NCI-H2081 treated with DMSO at 0.1 percent for 48 hours (cell line): ENCODE results near the gene FYB1.

Source experiments
- DNase-seq: peaks from one replicate; lab custom pipeline; 2025; lab: John Stamatoyannopoulos, UW

Gene FYB1

GRCh38 chr5:39159811-39160490 is 59.4 kb downstream of the FYB1 start:
- DNase-seq = no peak

GRCh38 chr5:39158786-39159185 is 60.6 kb downstream of the FYB1 start:
- DNase-seq = no peak

GRCh38 chr5:39158127-39158593 is 61.2 kb downstream of the FYB1 start:
- no peak for DNase-seq

GRCh38 chr5:39157701-39158100 is 61.7 kb downstream of the FYB1 start:
- DNase-seq = no peak

- DNase-seq = no peak
Observed at GRCh38 chr5:39156082-39156481, 63.3 kb downstream of the FYB1 start.

- no peak for DNase-seq
Observed at GRCh38 chr5:39151745-39152144, 67.6 kb downstream of the FYB1 start.

- DNase-seq = no peak
Observed at GRCh38 chr5:39149966-39150365, 69.4 kb downstream of the FYB1 start.

- DNase-seq = no peak
Observed at GRCh38 chr5:39148983-39149534, 70.3 kb downstream of the FYB1 start.

- no peak for DNase-seq
Observed at GRCh38 chr5:39146831-39147540, 72.4 kb downstream of the FYB1 start.

GRCh38 chr5:39143151-39143860 is 76.1 kb downstream of the FYB1 start:
- no peak for DNase-seq

- DNase-seq = no peak
Observed at GRCh38 chr5:39140558-39141168, 78.7 kb downstream of the FYB1 start.

- DNase-seq = no peak
Observed at GRCh38 chr5:39138892-39139291, 80.5 kb downstream of the FYB1 start.

- DNase-seq = no peak
Observed at GRCh38 chr5:39137819-39138451, 81.4 kb downstream of the FYB1 start.

GRCh38 chr5:39137391-39137790 is 82.0 kb downstream of the FYB1 start:
- DNase-seq = no peak

GRCh38 chr5:39132792-39133191 is 86.6 kb downstream of the FYB1 start:
- no peak for DNase-seq

GRCh38 chr5:39132128-39132447 is 87.3 kb downstream of the FYB1 start:
- no peak for DNase-seq

- DNase-seq = no peak
Observed at GRCh38 chr5:39131210-39132127, 87.9 kb downstream of the FYB1 start.

- no peak for DNase-seq
Observed at GRCh38 chr5:39130716-39131115, 88.6 kb downstream of the FYB1 start.

- DNase-seq = no peak
Observed at GRCh38 chr5:39121922-39122321, 97.4 kb downstream of the FYB1 start.

GRCh38 chr5:39121315-39121714 is 98.0 kb downstream of the FYB1 start:
- DNase-seq = no peak

GRCh38 chr5:39120052-39120420 is 99.3 kb downstream of the FYB1 start:
- DNase-seq = no peak
